ENCODE data around the gene LETM1. TPM values are rescaled to one million over a fixed set of nuclear protein-coding genes. Genes with fewer than 3 reads are reported as not detected.

Gene LETM1
- total and polyA plus RNA-seq, 2 of the 13 experiments (the other 11 are each of a cell fraction or from before 2014, with no cell fraction given), result 9.7 to 41.6 TPM

DNA sequence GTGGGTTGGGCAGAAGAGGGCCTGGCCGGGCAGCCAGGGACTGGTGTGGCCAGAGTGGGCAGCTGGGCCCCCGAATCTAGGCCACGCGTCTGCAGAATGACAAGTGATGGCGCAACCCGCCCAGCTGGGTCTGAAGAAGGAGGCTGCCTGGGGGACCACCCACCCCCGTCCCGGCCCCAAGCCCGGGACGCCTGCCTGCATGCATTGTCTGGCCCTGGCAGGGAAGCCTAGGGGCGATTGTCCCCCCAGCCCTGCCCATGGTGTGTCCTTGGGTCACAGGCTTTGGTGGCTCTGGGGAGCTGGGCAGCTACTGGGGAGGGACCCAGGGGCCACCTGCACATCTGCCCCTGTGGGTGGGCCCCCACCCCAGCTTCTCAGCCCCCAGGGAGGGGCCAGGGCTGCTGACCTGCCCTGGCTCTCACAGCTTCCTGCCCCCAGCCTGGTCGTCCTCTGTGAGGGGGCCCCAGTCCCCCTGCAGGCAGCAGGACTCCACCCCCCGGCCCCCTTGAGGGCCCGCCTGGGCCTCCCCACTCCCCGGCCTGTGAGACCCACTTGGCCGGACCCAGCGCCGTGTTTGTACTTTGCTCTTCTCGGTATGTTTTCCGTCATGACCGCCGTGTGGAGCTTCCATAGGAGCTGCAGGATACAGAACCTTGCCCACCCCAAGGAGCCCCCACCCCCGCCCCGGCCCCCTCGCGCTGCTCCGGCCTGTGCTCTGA, 57.9 kb downstream of the LETM1 start (continued):
- TF ChIP-seq, protein P1, sequence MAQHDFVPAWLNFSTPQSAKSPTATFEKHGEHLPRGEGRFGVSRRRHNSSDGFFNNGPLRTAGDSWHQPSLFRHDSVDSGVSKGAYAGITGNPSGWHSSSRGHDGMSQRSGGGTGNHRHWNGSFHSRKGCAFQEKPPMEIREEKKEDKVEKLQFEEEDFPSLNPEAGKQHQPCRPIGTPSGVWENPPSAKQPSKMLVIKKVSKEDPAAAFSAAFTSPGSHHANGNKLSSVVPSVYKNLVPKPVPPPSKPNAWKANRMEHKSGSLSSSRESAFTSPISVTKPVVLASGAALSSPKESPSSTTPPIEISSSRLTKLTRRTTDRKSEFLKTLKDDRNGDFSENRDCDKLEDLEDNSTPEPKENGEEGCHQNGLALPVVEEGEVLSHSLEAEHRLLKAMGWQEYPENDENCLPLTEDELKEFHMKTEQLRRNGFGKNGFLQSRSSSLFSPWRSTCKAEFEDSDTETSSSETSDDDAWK (CRISPR knock-in tag; IDR thresholded peaks at IDR 0.05), result no peak
- no peak; the same call in 1 of the 2 replicates for TF ChIP-seq MTA1 (CRISPR knock-in tag; IDR thresholded peaks at IDR 0.05; ENCODE audit: borderline replicate concordance)
- no peak for TF ChIP-seq NAIF1 (CRISPR knock-in tag; IDR thresholded peaks at IDR 0.05; ENCODE audit: borderline replicate concordance)
- TF ChIP-seq, protein P2, sequence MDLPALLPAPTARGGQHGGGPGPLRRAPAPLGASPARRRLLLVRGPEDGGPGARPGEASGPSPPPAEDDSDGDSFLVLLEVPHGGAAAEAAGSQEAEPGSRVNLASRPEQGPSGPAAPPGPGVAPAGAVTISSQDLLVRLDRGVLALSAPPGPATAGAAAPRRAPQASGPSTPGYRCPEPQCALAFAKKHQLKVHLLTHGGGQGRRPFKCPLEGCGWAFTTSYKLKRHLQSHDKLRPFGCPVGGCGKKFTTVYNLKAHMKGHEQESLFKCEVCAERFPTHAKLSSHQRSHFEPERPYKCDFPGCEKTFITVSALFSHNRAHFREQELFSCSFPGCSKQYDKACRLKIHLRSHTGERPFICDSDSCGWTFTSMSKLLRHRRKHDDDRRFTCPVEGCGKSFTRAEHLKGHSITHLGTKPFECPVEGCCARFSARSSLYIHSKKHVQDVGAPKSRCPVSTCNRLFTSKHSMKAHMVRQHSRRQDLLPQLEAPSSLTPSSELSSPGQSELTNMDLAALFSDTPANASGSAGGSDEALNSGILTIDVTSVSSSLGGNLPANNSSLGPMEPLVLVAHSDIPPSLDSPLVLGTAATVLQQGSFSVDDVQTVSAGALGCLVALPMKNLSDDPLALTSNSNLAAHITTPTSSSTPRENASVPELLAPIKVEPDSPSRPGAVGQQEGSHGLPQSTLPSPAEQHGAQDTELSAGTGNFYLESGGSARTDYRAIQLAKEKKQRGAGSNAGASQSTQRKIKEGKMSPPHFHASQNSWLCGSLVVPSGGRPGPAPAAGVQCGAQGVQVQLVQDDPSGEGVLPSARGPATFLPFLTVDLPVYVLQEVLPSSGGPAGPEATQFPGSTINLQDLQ (CRISPR knock-in tag; IDR thresholded peaks at IDR 0.05), result no peak
- TF ChIP-seq NR0B2 (CRISPR knock-in tag; IDR thresholded peaks at IDR 0.05), result no peak
- no peak for TF ChIP-seq NFIB (CRISPR knock-in tag; IDR thresholded peaks at IDR 0.05; ENCODE audit: borderline replicate concordance)
- TF ChIP-seq, protein P3, sequence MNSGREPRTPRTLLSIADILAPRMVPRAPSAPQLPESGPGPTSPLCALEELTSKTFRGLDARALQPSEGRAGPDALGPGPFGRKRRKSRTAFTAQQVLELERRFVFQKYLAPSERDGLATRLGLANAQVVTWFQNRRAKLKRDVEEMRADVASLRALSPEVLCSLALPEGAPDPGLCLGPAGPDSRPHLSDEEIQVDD (CRISPR knock-in tag; IDR thresholded peaks at IDR 0.05; ENCODE audit: borderline replicate concordance), result no peak
- no peak for TF ChIP-seq STAT5B (CRISPR knock-in tag; IDR thresholded peaks at IDR 0.05)
- peak; percentile 99 for TF ChIP-seq PATZ1 (CRISPR knock-in tag; IDR thresholded peaks at IDR 0.05)
- TF ChIP-seq ZNF616 (CRISPR knock-in tag; IDR thresholded peaks at IDR 0.05; ENCODE audit: low read depth), result no peak
- no peak for TF ChIP-seq ZBTB3 (CRISPR knock-in tag; IDR thresholded peaks at IDR 0.05; ENCODE audit: borderline replicate concordance, low read depth)
- no peak for TF ChIP-seq ZNF337 (CRISPR knock-in tag; IDR thresholded peaks at IDR 0.05; ENCODE audit: borderline replicate concordance, low read depth)
- no peak for TF ChIP-seq CREB3 (CRISPR knock-in tag; IDR thresholded peaks at IDR 0.05)
- TF ChIP-seq CEBPZ (IDR thresholded peaks at IDR 0.05; ENCODE audit: low read length), result no peak
- TF ChIP-seq FOSL2 (CRISPR knock-in tag; IDR thresholded peaks at IDR 0.05), result no peak
